ENCODE measurements around the gene NDE1. TPM values are rescaled to one million over a fixed set of nuclear protein-coding genes. Genes with fewer than 3 reads are reported as not detected.

The NDE1 gene
- total RNA-seq, 2 experiments from 2014 or later: 88.9 to 141 TPM

GRCh38 chr16:15748654-15749053 lies 98.6 kb downstream of the NDE1 start:
- Histone ChIP-seq H3K36me3 (ENCODE audit: insufficient read depth, low read length) (no peaks in the 10 kb centered on the region; the same call in 1 of the 2 replicates), H3K27ac (ENCODE audit: low read depth, low read length, poor library complexity, severe bottlenecking) (no peak overlapping the region), H3K4me1 (ENCODE audit: insufficient read depth, low read length, poor library complexity, severe bottlenecking) (no peaks in the 10 kb centered on the region), H2AFZ (ENCODE audit: low read length) (no peak overlapping the region), H3K4me2 (ENCODE audit: low read length) (no peak overlapping the region), H3K9me2 (ENCODE audit: insufficient read depth, low read length) (no peaks in the 10 kb centered on the region), H4K20me1 (ENCODE audit: insufficient read depth, low read length) (no peaks in the 10 kb centered on the region), H3K9me3 (ENCODE audit: low read length) (no peaks in the 10 kb centered on the region), H3K4me3 (ENCODE audit: low read depth, low read length, poor library complexity, severe bottlenecking) (no peak overlapping the region), H3K79me2 (ENCODE audit: insufficient read depth, low read depth, low read length) (no peaks in the 10 kb centered on the region)
- no peak for DNase-seq (ENCODE audit: low spot score)
- ChIA-PET POLR2A (interaction anchor here (0.7 kb wide), 1 partner anchor 427 kb away, joined by 8 read pairs; no protein-coding TSS in a partner anchor), CTCF (ENCODE audit: unreplicated experiment) (no interaction called here)
- BruUV-seq (replicated peaks): no TSS peak
- no peak for TF ChIP-seq EZH2phosphoT487 (IDR thresholded peaks at IDR 0.05; ENCODE audit: borderline replicate concordance, low read depth, low read length)
- TF ChIP-seq, protein P1, sequence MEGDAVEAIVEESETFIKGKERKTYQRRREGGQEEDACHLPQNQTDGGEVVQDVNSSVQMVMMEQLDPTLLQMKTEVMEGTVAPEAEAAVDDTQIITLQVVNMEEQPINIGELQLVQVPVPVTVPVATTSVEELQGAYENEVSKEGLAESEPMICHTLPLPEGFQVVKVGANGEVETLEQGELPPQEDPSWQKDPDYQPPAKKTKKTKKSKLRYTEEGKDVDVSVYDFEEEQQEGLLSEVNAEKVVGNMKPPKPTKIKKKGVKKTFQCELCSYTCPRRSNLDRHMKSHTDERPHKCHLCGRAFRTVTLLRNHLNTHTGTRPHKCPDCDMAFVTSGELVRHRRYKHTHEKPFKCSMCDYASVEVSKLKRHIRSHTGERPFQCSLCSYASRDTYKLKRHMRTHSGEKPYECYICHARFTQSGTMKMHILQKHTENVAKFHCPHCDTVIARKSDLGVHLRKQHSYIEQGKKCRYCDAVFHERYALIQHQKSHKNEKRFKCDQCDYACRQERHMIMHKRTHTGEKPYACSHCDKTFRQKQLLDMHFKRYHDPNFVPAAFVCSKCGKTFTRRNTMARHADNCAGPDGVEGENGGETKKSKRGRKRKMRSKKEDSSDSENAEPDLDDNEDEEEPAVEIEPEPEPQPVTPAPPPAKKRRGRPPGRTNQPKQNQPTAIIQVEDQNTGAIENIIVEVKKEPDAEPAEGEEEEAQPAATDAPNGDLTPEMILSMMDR (conservative IDR thresholded peaks at IDR 0.05; ENCODE audit: low read length): no peak
- intact Hi-C loops (cut with micrococcal nuclease; ENCODE audit: unreplicated experiment): no loop called here

- no peaks in the 10 kb centered on the region for H3K4me1 ChIP-seq (ENCODE audit: insufficient read depth, low read length, poor library complexity, severe bottlenecking)
- H3K4me2 ChIP-seq (ENCODE audit: low read length): no peak overlapping the region
- TF ChIP-seq, protein P1 (conservative IDR thresholded peaks at IDR 0.05; ENCODE audit: low read length): no peak
- no peak for TF ChIP-seq EZH2phosphoT487 (IDR thresholded peaks at IDR 0.05; ENCODE audit: borderline replicate concordance, low read depth, low read length)
- H3K4me3 ChIP-seq (ENCODE audit: low read depth, low read length, poor library complexity, severe bottlenecking): no peak overlapping the region
- H3K9me3 ChIP-seq (ENCODE audit: low read length): no peaks in the 10 kb centered on the region
- intact Hi-C loops (cut with micrococcal nuclease; ENCODE audit: unreplicated experiment): no loop called here
- no peak overlapping the region for H3K27ac ChIP-seq (ENCODE audit: low read depth, low read length, poor library complexity, severe bottlenecking)
- POLR2A ChIA-PET: no interaction called here
- H3K36me3 ChIP-seq (ENCODE audit: insufficient read depth, low read length): no peaks in the 10 kb centered on the region
- no peaks in the 10 kb centered on the region for H3K79me2 ChIP-seq (ENCODE audit: insufficient read depth, low read depth, low read length)
- H4K20me1 ChIP-seq (ENCODE audit: insufficient read depth, low read length): no peaks in the 10 kb centered on the region
- no peak for DNase-seq (ENCODE audit: low spot score)
- CTCF ChIA-PET (ENCODE audit: unreplicated experiment): no interaction called here
- BruUV-seq (replicated peaks): no TSS peak
- H3K9me2 ChIP-seq (ENCODE audit: insufficient read depth, low read length): no peaks in the 10 kb centered on the region
- no peak overlapping the region for H2AFZ ChIP-seq (ENCODE audit: low read length)
These were observed 99.3 kb downstream of the NDE1 start for GRCh38 chr16:15749371-15749770.

GRCh38 chr16:15749985-15750384 lies 99.9 kb downstream of the NDE1 start:
- no peak for DNase-seq (ENCODE audit: low spot score)
- Histone ChIP-seq H3K4me3 (ENCODE audit: low read depth, low read length, poor library complexity, severe bottlenecking) (no peak overlapping the region), H3K4me1 (ENCODE audit: insufficient read depth, low read length, poor library complexity, severe bottlenecking) (no peaks in the 10 kb centered on the region), H3K9me3 (ENCODE audit: low read length) (no peaks in the 10 kb centered on the region), H3K9me2 (ENCODE audit: insufficient read depth, low read length) (no peaks in the 10 kb centered on the region), H2AFZ (ENCODE audit: low read length) (no peak overlapping the region), H3K4me2 (ENCODE audit: low read length) (no peak overlapping the region), H3K27ac (ENCODE audit: low read depth, low read length, poor library complexity, severe bottlenecking) (no peak overlapping the region), H3K79me2 (ENCODE audit: insufficient read depth, low read depth, low read length) (no peaks in the 10 kb centered on the region), H4K20me1 (ENCODE audit: insufficient read depth, low read length) (no peaks in the 10 kb centered on the region), H3K36me3 (ENCODE audit: insufficient read depth, low read length) (peaks cover 2% of the 10 kb centered on the region)
- no TSS peak for BruUV-seq (replicated peaks)
- intact Hi-C loops (cut with micrococcal nuclease; ENCODE audit: unreplicated experiment): no loop called here
- POLR2A ChIA-PET: no interaction called here
- CTCF ChIA-PET (ENCODE audit: unreplicated experiment): no interaction called here
- TF ChIP-seq, protein P1 (conservative IDR thresholded peaks at IDR 0.05; ENCODE audit: low read length): no peak
- TF ChIP-seq EZH2phosphoT487 (IDR thresholded peaks at IDR 0.05; ENCODE audit: borderline replicate concordance, low read depth, low read length): no peak

Measured in OCI-LY7 (cell line).